ENCODE results near the gene SCAF1. TPM values are rescaled to one million over a fixed set of nuclear protein-coding genes. Genes with fewer than 3 reads are reported as not detected.

Gene SCAF1
- total and polyA plus RNA-seq, 9 of the 15 experiments (the other 6 are each of a cell fraction or from before 2014, with no cell fraction given), result 0.20 to 79.0 (median 4.9) TPM

DNA sequence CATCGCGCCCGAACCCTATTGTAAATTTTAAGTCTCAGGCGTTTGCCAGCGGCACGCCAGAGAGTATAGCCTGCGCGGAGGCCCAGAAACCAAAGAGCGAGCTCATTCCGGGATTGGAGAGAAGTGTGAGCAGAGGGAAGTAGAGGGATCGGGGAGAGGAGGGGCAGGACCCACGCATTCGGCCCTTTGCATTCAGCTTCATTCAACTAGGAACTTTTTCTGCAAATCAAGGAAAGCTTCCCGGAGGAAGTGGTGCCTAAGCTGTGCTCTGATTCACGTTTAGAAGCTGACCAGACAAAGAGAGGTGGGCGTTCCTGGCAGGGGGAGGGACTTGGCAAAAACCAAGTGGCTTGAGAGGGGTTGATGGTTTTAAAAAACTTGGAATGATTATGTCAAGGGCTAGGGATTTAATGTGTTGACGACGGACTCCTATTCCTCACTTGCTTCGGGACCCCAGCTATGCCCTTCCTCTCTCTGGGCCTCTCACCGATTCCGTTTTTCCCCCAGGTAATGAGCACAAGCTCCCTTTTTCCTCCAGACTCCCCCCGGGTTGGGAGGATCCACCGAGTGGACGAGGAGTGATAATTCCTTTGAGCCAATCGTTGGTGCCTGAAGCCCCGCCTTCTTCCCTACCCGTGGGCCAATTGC is 34.3 kb downstream of the SCAF1 start (continued):
- TF ChIP-seq, protein P1, sequence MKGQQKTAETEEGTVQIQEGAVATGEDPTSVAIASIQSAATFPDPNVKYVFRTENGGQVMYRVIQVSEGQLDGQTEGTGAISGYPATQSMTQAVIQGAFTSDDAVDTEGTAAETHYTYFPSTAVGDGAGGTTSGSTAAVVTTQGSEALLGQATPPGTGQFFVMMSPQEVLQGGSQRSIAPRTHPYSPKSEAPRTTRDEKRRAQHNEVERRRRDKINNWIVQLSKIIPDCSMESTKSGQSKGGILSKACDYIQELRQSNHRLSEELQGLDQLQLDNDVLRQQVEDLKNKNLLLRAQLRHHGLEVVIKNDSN (CRISPR knock-in tag; IDR thresholded peaks at IDR 0.05), result no peak
- TF ChIP-seq ZNF445 (CRISPR knock-in tag; IDR thresholded peaks at IDR 0.05; ENCODE audit: low read depth) (no peak), NFIC (IDR thresholded peaks at IDR 0.05) (peak; percentile 43)
- TF ChIP-seq, protein P2, sequence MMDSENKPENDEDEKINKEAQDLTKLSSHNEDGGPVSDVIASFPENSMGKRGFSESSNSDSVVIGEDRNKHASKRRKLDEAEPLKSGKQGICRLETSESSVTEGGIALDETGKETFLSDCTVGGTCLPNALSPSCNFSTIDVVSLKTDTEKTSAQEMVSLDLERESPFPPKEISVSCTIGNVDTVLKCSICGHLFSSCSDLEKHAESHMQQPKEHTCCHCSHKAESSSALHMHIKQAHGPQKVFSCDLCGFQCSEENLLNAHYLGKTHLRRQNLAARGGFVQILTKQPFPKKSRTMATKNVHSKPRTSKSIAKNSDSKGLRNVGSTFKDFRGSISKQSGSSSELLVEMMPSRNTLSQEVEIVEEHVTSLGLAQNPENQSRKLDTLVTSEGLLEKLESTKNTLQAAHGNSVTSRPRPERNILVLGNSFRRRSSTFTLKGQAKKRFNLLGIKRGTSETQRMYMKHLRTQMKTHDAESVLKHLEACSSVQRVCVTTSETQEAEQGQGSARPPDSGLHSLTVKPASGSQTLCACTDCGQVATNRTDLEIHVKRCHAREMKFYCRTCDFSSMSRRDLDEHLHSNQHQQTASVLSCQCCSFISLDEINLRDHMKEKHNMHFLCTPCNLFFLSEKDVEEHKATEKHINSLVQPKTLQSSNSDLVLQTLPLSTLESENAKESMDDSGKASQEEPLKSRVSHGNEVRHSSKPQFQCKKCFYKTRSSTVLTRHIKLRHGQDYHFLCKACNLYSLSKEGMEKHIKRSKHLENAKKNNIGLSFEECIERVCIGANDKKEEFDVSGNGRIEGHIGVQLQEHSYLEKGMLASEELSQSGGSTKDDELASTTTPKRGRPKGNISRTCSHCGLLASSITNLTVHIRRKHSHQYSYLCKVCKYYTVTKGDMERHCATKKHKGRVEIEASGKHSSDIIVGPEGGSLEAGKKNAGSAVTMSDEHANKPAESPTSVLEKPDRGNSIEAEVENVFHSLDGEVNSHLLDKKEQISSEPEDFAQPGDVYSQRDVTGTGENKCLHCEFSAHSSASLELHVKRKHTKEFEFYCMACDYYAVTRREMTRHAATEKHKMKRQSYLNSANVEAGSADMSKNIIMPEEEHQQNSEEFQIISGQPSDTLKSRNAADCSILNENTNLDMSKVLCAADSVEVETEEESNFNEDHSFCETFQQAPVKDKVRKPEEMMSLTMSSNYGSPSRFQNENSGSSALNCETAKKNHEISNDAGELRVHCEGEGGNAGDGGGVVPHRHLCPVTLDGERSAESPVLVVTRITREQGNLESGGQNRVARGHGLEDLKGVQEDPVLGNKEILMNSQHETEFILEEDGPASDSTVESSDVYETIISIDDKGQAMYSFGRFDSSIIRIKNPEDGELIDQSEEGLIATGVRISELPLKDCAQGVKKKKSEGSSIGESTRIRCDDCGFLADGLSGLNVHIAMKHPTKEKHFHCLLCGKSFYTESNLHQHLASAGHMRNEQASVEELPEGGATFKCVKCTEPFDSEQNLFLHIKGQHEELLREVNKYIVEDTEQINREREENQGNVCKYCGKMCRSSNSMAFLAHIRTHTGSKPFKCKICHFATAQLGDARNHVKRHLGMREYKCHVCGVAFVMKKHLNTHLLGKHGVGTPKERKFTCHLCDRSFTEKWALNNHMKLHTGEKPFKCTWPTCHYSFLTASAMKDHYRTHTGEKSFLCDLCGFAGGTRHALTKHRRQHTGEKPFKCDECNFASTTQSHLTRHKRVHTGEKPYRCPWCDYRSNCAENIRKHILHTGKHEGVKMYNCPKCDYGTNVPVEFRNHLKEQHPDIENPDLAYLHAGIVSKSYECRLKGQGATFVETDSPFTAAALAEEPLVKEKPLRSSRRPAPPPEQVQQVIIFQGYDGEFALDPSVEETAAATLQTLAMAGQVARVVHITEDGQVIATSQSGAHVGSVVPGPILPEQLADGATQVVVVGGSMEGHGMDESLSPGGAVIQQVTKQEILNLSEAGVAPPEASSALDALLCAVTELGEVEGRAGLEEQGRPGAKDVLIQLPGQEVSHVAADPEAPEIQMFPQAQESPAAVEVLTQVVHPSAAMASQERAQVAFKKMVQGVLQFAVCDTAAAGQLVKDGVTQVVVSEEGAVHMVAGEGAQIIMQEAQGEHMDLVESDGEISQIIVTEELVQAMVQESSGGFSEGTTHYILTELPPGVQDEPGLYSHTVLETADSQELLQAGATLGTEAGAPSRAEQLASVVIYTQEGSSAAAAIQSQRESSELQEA (IDR thresholded peaks at IDR 0.05; ENCODE audit: low read depth), result no peak
- TF ChIP-seq, protein P3, sequence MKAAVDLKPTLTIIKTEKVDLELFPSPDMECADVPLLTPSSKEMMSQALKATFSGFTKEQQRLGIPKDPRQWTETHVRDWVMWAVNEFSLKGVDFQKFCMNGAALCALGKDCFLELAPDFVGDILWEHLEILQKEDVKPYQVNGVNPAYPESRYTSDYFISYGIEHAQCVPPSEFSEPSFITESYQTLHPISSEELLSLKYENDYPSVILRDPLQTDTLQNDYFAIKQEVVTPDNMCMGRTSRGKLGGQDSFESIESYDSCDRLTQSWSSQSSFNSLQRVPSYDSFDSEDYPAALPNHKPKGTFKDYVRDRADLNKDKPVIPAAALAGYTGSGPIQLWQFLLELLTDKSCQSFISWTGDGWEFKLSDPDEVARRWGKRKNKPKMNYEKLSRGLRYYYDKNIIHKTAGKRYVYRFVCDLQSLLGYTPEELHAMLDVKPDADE (conservative IDR thresholded peaks at IDR 0.05; ENCODE audit: control insufficient read depth, low read depth, low read length), result no peak
- TF ChIP-seq, protein P4, sequence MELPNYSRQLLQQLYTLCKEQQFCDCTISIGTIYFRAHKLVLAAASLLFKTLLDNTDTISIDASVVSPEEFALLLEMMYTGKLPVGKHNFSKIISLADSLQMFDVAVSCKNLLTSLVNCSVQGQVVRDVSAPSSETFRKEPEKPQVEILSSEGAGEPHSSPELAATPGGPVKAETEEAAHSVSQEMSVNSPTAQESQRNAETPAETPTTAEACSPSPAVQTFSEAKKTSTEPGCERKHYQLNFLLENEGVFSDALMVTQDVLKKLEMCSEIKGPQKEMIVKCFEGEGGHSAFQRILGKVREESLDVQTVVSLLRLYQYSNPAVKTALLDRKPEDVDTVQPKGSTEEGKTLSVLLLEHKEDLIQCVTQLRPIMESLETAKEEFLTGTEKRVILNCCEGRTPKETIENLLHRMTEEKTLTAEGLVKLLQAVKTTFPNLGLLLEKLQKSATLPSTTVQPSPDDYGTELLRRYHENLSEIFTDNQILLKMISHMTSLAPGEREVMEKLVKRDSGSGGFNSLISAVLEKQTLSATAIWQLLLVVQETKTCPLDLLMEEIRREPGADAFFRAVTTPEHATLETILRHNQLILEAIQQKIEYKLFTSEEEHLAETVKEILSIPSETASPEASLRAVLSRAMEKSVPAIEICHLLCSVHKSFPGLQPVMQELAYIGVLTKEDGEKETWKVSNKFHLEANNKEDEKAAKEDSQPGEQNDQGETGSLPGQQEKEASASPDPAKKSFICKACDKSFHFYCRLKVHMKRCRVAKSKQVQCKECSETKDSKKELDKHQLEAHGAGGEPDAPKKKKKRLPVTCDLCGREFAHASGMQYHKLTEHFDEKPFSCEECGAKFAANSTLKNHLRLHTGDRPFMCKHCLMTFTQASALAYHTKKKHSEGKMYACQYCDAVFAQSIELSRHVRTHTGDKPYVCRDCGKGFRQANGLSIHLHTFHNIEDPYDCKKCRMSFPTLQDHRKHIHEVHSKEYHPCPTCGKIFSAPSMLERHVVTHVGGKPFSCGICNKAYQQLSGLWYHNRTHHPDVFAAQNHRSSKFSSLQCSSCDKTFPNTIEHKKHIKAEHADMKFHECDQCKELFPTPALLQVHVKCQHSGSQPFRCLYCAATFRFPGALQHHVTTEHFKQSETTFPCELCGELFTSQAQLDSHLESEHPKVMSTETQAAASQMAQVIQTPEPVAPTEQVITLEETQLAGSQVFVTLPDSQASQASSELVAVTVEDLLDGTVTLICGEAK (IDR thresholded peaks at IDR 0.05), result peak; percentile 29; the same call in 1 of the 2 replicates
- TF ChIP-seq, protein P4 (CRISPR knock-in tag; IDR thresholded peaks at IDR 0.05), result no peak

All from K562 (cell line).